CD8-positive, alpha-beta memory T cell (primary cell): ENCODE data around the gene NMB. TPM values are rescaled to one million over a fixed set of nuclear protein-coding genes. Genes with fewer than 3 reads are reported as not detected.

ENCODE experiments used
- CTCF ChIA-PET: fragments of 350-600 bp; sonication (Branson Sonifier 250); formaldehyde crosslinking; loops from one replicate; lab custom pipeline; 2021; ENCODE audit warnings: antibody characterized with exemption; lab: Charles Lee
- POLR2A ChIA-PET: fragments of 350-600 bp; sonication (Branson Sonifier 250); formaldehyde crosslinking; loops from one replicate; lab custom pipeline; 2021; ENCODE audit warnings: antibody characterized with exemption; lab: Charles Lee
- DNase-seq, 5 donors: peaks; one replicate each; pipeline versions ENCODE4 v3.0.0 to v3.0.0-alpha.2; 2020 to 2022; ENCODE audit warnings: mixed read lengths in 1 of 5
- H3K27ac ChIP-seq: one replicate; pipeline ENCODE4 v1.7.0; 2013; ENCODE audit warnings: low read depth, mild to moderate bottlenecking, low read length, moderate library complexity
- H3K27me3 ChIP-seq: 2 replicates; pipeline ENCODE4 v1.7.0; 2013; ENCODE audit warnings: low read length, mild to moderate bottlenecking; ENCODE audit not compliant: insufficient read depth, poor library complexity, severe bottlenecking
- H3K36me3 ChIP-seq: 2 replicates; pipeline ENCODE4 v1.7.0; 2013; ENCODE audit warnings: mild to moderate bottlenecking, low read length, moderate library complexity; ENCODE audit not compliant: insufficient read depth
- H3K4me1 ChIP-seq: 2 replicates; pipeline ENCODE4 v1.7.0; 2013; ENCODE audit warnings: mild to moderate bottlenecking, low read length, moderate library complexity; ENCODE audit not compliant: insufficient read depth
- H3K4me3 ChIP-seq: 2 replicates; pipeline ENCODE4 v1.7.0; 2013; ENCODE audit warnings: mild to moderate bottlenecking, low read length
- H3K9me3 ChIP-seq: 2 replicates; pipeline ENCODE4 v1.7.0; 2013; ENCODE audit warnings: mild to moderate bottlenecking, low read length
- H3K27ac Mint-ChIP-seq, 8 donors: one replicate each; pipeline ENCODE4 v1.8.0; 2020 to 2021; ENCODE audit warnings: mixed read lengths in 8 of 8, mild to moderate bottlenecking in 6 of 8, inconsistent platforms in 3 of 8, moderate library complexity in 3 of 8
- H3K27me3 Mint-ChIP-seq, 2 donors: one replicate each; pipeline ENCODE4 v1.8.0; 2020 to 2021; ENCODE audit warnings: mixed read lengths in 2 of 2, mild to moderate bottlenecking in 1 of 2, moderate library complexity in 1 of 2
- H3K36me3 Mint-ChIP-seq, 3 donors: one replicate each; pipeline ENCODE4 v1.8.0; 2020 to 2021; ENCODE audit warnings: mixed read lengths in 3 of 3, inconsistent platforms in 1 of 3, mild to moderate bottlenecking in 1 of 3
- H3K4me1 Mint-ChIP-seq, 3 donors: one replicate each; pipeline ENCODE4 v1.8.0; 2020 to 2021; ENCODE audit warnings: mixed read lengths in 3 of 3, inconsistent platforms in 1 of 3, mild to moderate bottlenecking in 1 of 3
- H3K4me3 Mint-ChIP-seq, 7 donors: one replicate each; pipeline ENCODE4 v1.8.0; 2020 to 2021; ENCODE audit warnings: mixed read lengths in 7 of 7, mild to moderate bottlenecking in 6 of 7, moderate library complexity in 4 of 7, inconsistent platforms in 2 of 7
- H3K9me3 Mint-ChIP-seq, 5 donors: one replicate each; pipeline ENCODE4 v1.8.0; 2020 to 2022; ENCODE audit warnings: mixed read lengths in 5 of 5, mild to moderate bottlenecking in 3 of 5, moderate library complexity in 2 of 5, inconsistent platforms in 1 of 5
- polyA plus RNA-seq: library from polyadenylated mRNA; unstranded; fragments of 300-500 nt; fragmentation: Illumina TruSeq; gene quantifications from one replicate; pipeline ENCODE4 v1.2.3, GENCODE V29; 2021
- total RNA-seq, 2 experiments: library from RNA; stranded (reverse); gene quantifications; one replicate each; pipeline ENCODE4 v1.2.3, GENCODE V29; 2021

The NMB gene
- total and polyA plus RNA-seq, 3 experiments from 2014 or later = 3.6 to 5.2 (median 3.9) TPM

DNA sequence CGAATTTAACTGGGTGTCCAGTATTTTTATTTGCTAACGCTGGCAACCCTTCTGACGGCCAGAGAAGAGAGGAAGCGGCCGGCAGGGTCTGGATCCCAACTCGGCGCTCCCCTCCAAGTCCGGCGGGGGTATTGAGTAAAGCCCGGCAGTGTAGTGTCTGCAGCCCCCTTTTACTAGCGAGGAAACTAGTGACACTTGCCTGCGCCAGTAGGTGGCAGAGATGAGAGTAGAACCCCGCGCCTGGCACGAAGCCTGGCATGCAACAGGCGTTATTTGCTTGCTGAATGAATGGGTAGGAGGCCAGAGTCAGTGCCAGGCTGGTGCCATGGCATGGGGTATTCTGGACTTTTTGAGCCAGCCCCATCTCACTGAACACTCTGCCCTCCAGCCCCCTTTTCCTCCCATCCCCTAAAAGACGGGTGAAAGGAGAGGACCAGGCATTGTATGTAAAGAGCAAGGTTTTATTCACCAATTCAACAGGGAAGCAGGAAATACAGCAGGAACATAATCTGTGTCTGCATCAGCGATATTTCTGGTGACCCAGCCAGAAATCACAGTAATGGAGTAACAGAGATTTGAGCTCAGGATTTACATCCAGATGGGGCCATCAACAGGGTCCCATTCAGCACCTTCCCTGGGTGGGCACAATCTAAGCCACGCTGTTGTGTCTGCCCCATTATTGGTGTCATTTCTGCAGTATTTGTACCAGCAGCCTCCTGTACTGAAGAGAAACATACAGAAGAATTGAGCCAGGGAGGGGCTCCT is 3.1 kb downstream of the NMB start:
- peak overlapping the region; percentile 100 for H3K4me3 ChIP-seq
- Mint-ChIP-seq H3K4me1 (peaks cover 38 to 62% (median 58%) of the 10 kb centered on the region in 3 donors), H3K36me3 (peaks cover 4 to 23% (median 7%) of the 10 kb centered on the region in 3 donors), H3K9me3 (no peaks in the 10 kb centered on the region), H3K4me3 (peak overlapping the region; percentile 94 to 99 (median 98)), H3K27ac (peak overlapping the region; percentile 82 to 99 (median 96)), H3K27me3 (peaks cover 0 to 2% of the 10 kb centered on the region in 2 donors)
- DNase-seq = peak; percentile 59 to 85 (median 65)
- no peaks in the 10 kb centered on the region for H3K27me3 ChIP-seq
- ChIA-PET CTCF (interaction anchor here (0.9 to 4.1 kb wide), 16 partner anchors 21 to 273 kb away, joined by 3 to 30 read pairs (median 6); partner anchors contain the start of genes SEC11A and ZNF592), POLR2A (interaction anchor here (0.7 to 1.7 kb wide), 10 partner anchors 10 to 326 kb away, joined by 3 to 18 read pairs (median 6); partner anchors contain the start of genes PDE8A, SEC11A and ZSCAN2)
- H3K4me1 ChIP-seq = peaks cover 36% of the 10 kb centered on the region
- H3K9me3 ChIP-seq = no peaks in the 10 kb centered on the region
- H3K27ac ChIP-seq = peak overlapping the region; percentile 94
- peaks cover 15% of the 10 kb centered on the region for H3K36me3 ChIP-seq

DNA sequence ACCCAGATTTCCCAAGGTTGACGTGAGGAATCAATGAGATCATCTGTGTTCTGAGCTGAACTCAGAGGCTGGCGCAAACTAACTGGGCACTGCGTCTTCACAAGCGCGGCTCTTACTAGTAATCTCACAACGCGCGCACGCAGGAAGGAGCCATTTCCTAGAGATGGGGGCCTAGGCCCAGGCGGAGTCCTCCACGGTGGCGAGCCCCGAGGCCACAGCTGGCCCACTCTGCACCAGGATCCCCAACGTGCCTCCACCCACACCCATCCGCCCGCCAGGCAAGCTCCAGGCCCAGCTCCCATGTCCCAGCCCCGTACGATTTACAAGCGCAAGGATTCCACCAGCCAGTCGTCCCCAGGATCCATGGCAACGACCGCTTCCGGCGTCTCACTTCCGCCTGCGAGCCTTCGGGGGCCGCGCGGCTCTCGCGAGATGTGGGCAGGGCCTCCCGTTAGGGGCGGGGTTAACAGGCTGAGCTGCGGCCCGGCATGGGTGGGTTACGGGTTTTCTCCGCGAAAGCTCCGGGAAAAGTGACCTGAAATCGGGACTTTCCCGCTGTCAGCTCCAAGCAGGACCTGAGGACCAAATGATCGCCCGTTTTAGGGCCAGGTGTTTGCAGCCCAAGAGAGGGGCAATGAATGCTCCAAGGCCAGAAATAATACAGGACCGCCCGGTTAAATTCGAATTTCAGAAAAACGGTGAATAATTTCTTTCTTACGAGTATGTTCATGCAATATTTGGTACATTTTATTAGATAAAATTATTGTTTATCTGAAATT is 3.9 kb downstream of the NMB start, which contains the start of gene WDR73:
Gene WDR73, minus strand, starts transcription at position 374 of the 779 bp plus-strand sequence. Its CDS starts 9 bp downstream, at position 365.
- CTCF ChIA-PET = interaction anchor here (0.6 to 4.1 kb wide), 17 partner anchors 9 to 274 kb away, joined by 3 to 30 read pairs (median 4); partner anchors contain the start of genes SEC11A and ZSCAN2
- H3K9me3 ChIP-seq = no peaks in the 10 kb centered on the region
- Mint-ChIP-seq H3K27ac (peak within 1 kb of the TSS; percentile 92 to 99 (median 98)), H3K9me3 (no peaks in the 10 kb centered on the region), H3K27me3 (peaks cover 0 to 2% of the 10 kb centered on the region in 2 donors), H3K36me3 (peaks cover 4 to 26% (median 8%) of the 10 kb centered on the region in 3 donors), H3K4me3 (peak within 1 kb of the TSS; percentile 94 to 99 (median 98)), H3K4me1 (peaks cover 34 to 56% (median 53%) of the 10 kb centered on the region in 3 donors)
- H3K4me1 ChIP-seq = peaks cover 36% of the 10 kb centered on the region
- peaks cover 18% of the 10 kb centered on the region for H3K36me3 ChIP-seq
- H3K27ac ChIP-seq = peak within 1 kb of the TSS; percentile 94
- H3K4me3 ChIP-seq = peak within 1 kb of the TSS; percentile 100
- peak; percentile 96 to 98 (median 98) for DNase-seq
- POLR2A ChIA-PET = interaction anchor here (0.7 to 1.7 kb wide), 9 partner anchors 10 to 327 kb away, joined by 3 to 18 read pairs (median 7); partner anchors contain the start of genes PDE8A, SEC11A and ZSCAN2
- no peaks in the 10 kb centered on the region for H3K27me3 ChIP-seq

DNA sequence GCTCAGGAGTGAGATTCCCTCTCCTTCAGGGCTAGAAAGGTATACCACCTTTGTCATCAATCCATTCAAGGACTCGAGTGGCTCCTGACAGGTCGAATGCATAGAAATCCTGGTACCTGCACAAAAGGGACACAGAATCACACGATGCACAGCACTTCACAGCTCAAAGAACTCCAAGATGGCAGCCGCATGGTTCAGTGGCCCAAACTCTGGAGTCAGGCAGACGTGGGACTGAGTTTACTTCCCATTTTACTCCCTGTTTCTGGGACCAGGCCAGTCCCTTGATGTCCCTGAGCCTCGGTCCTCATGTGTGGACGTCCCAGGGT is 4.5 kb downstream of the NMB start:
- peak overlapping the region; percentile 92 to 99 (median 98) for H3K27ac Mint-ChIP-seq
- Histone ChIP-seq H3K4me3 (peak overlapping the region; percentile 100), H3K9me3 (no peaks in the 10 kb centered on the region), H3K27ac (peak overlapping the region; percentile 94), H3K4me1 (peaks cover 30% of the 10 kb centered on the region), H3K27me3 (no peaks in the 10 kb centered on the region), H3K36me3 (peaks cover 24% of the 10 kb centered on the region)
- peaks cover 31 to 56% (median 50%) of the 10 kb centered on the region in 3 donors for H3K4me1 Mint-ChIP-seq
- peaks cover 0 to 2% of the 10 kb centered on the region in 2 donors for H3K27me3 Mint-ChIP-seq
- no peak for DNase-seq
- peaks cover 4 to 32% (median 12%) of the 10 kb centered on the region in 3 donors for H3K36me3 Mint-ChIP-seq
- no peaks in the 10 kb centered on the region for H3K9me3 Mint-ChIP-seq
- H3K4me3 Mint-ChIP-seq = peak overlapping the region; percentile 94 to 99 (median 98)
- ChIA-PET POLR2A (interaction anchor here (0.9 to 1.7 kb wide), 7 partner anchors 9 to 94 kb away, joined by 3 to 18 read pairs (median 9); partner anchors contain the start of genes SEC11A and ZSCAN2), CTCF (interaction anchor here (0.6 to 4.1 kb wide), 16 partner anchors 9 to 275 kb away, joined by 3 to 30 read pairs (median 6); partner anchors contain the start of genes SEC11A and ZSCAN2)

DNA sequence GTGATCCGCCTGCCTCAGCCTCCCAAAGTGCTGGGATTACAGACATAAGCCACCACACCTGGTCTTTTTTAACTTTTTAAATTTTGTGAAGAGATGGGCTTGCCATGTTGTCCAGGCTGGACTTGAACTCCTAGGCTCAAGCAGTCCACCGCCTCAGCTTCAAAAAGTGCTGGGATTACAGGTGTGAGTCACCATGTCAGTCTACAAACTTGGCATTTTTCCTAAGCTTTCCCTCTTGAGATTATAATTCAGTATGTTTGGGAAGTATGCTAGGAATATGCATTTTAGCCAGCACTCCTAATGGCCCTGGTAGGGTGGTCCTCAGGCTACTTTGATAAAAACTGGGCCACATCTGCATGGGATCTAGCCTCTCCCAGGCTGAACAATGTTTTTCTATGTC is 8.3 kb downstream of the NMB start:
- no peak for DNase-seq
- H3K4me1 ChIP-seq = peaks cover 17% of the 10 kb centered on the region
- no peaks in the 10 kb centered on the region for H3K9me3 Mint-ChIP-seq
- no peaks in the 10 kb centered on the region for H3K27me3 ChIP-seq
- no peaks in the 10 kb centered on the region for H3K9me3 ChIP-seq
- H3K36me3 Mint-ChIP-seq = peaks cover 10 to 69% (median 18%) of the 10 kb centered on the region in 3 donors
- peaks cover 20 to 39% (median 32%) of the 10 kb centered on the region in 3 donors for H3K4me1 Mint-ChIP-seq
- no peak overlapping the region for H3K27ac ChIP-seq
- H3K4me3 Mint-ChIP-seq = no peak overlapping the region
- ChIA-PET CTCF (interaction anchor here (0.8 to 1.8 kb wide), 5 partner anchors 8 to 83 kb away, joined by 3 to 6 read pairs (median 5); partner anchors contain the start of gene NMB), POLR2A (interaction anchor here (0.6 to 1.5 kb wide), 2 partner anchors 16 to 20 kb away, joined by 3 to 9 read pairs; no protein-coding TSS in a partner anchor)
- H3K36me3 ChIP-seq = peaks cover 59% of the 10 kb centered on the region
- peak overlapping the region in 3 of 8 donors; percentile 23 to 50 (median 46) for H3K27ac Mint-ChIP-seq
- H3K4me3 ChIP-seq = no peak overlapping the region
- H3K27me3 Mint-ChIP-seq = no peaks in the 10 kb centered on the region

DNA sequence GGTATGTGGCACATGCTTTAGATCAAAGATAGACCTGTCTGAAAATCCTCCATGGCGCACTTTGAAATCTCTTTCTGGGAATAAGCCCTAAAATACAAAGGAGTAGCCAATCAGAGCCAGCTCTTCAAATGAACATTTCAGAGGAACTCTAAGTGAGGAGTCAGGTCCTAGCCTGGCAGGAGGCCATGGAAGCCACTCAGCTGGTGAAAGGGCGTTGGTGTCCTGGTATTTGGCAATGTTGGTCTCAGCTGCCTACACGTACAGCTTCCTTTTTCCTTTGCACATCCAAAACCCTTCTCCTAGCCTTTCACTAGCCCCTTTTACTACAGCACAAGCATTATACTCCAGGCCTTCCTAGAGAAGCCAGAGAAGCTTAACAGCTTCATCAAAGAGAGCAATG is 9.5 kb downstream of the NMB start:
- H3K9me3 ChIP-seq = no peaks in the 10 kb centered on the region
- H3K4me3 Mint-ChIP-seq = peak overlapping the region in 1 of 7 donors; percentile 60
- H3K27me3 ChIP-seq = no peaks in the 10 kb centered on the region
- H3K36me3 ChIP-seq = peaks cover 59% of the 10 kb centered on the region
- H3K27me3 Mint-ChIP-seq = no peaks in the 10 kb centered on the region
- H3K9me3 Mint-ChIP-seq = no peaks in the 10 kb centered on the region
- peak overlapping the region in 3 of 8 donors; percentile 8 to 61 (median 23) for H3K27ac Mint-ChIP-seq
- H3K4me3 ChIP-seq = no peak overlapping the region
- ChIA-PET POLR2A (interaction anchor here (0.6 to 0.9 kb wide), 3 partner anchors 14 to 213 kb away, joined by 3 to 4 read pairs (median 4); no protein-coding TSS in a partner anchor), CTCF (interaction anchor here (0.7 to 1.6 kb wide), 5 partner anchors 10 to 280 kb away, joined by 3 to 5 read pairs (median 5); partner anchors contain the start of gene NMB)
- H3K36me3 Mint-ChIP-seq = peaks cover 10 to 71% (median 20%) of the 10 kb centered on the region in 3 donors
- peaks cover 15 to 31% (median 27%) of the 10 kb centered on the region in 3 donors for H3K4me1 Mint-ChIP-seq
- peaks cover 13% of the 10 kb centered on the region for H3K4me1 ChIP-seq
- H3K27ac ChIP-seq = no peak overlapping the region
- no peak for DNase-seq

DNA sequence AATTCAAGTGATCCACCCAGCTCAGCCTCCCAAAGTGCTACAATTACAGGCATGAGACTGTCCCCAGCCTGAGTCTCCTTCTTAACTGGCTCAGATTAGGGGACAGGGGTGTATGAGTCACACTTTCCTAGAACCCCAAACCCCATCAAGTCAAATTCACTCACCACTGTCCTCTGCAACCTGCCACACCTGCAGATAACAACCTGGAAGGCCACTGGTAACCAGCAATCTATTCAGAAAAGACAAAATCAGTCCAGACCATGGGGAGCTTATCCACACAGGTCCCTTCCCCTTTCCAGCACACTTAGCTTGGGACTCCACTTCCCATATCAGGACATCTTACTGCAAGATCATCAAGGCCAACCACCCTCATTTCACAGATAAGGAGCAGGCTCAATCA is 10.3 kb downstream of the NMB start:
- H3K9me3 ChIP-seq = no peaks in the 10 kb centered on the region
- ChIA-PET POLR2A (interaction anchor here (0.6 kb wide), 1 partner anchor 10 kb away, joined by 3 read pairs; the partner anchor contains the start of gene NMB), CTCF (interaction anchor here (0.9 to 1.0 kb wide), 2 partner anchors 10 to 281 kb away, joined by 3 read pairs; no protein-coding TSS in a partner anchor)
- peaks cover 15 to 26% (median 25%) of the 10 kb centered on the region in 3 donors for H3K4me1 Mint-ChIP-seq
- peak overlapping the region in 7 of 8 donors; percentile 5 to 77 (median 50) for H3K27ac Mint-ChIP-seq
- no peak for DNase-seq
- peaks cover 6% of the 10 kb centered on the region for H3K4me1 ChIP-seq
- H3K9me3 Mint-ChIP-seq = no peaks in the 10 kb centered on the region
- H3K27me3 Mint-ChIP-seq = no peaks in the 10 kb centered on the region
- no peaks in the 10 kb centered on the region for H3K27me3 ChIP-seq
- peaks cover 10 to 79% (median 20%) of the 10 kb centered on the region in 3 donors for H3K36me3 Mint-ChIP-seq
- no peak overlapping the region for H3K4me3 Mint-ChIP-seq
- H3K36me3 ChIP-seq = peaks cover 59% of the 10 kb centered on the region
- H3K4me3 ChIP-seq = no peak overlapping the region
- no peak overlapping the region for H3K27ac ChIP-seq

DNA sequence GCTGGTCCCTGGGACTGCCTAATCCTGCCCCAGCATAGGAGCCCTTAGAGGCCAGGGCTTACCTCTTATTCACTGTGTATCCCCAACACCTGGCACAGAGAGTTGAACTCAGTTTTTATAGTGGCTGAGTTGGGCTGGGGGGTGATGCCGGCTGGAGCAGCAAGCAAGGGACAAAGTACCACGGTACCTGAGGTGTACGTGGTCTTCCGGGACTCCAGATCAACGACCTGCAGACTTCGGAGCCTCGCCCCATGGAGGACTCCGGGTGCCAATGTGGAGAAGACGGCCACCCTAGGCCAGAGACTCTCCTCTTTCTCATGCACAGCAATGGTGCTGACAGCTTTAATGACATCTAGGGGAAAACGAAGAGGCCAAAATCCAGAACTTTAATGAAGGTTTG is 12.0 kb downstream of the NMB start:
- Histone ChIP-seq H3K9me3 (no peaks in the 10 kb centered on the region), H3K27me3 (no peaks in the 10 kb centered on the region), H3K4me1 (no peaks in the 10 kb centered on the region), H3K36me3 (peaks cover 50% of the 10 kb centered on the region), H3K27ac (no peak overlapping the region), H3K4me3 (no peak overlapping the region)
- no peaks in the 10 kb centered on the region for H3K9me3 Mint-ChIP-seq
- peak overlapping the region in 4 of 8 donors; percentile 15 to 92 (median 60) for H3K27ac Mint-ChIP-seq
- no peak for DNase-seq
- no peak overlapping the region for H3K4me3 Mint-ChIP-seq
- peaks cover 6 to 13% (median 10%) of the 10 kb centered on the region in 3 donors for H3K4me1 Mint-ChIP-seq
- ChIA-PET POLR2A (interaction anchor here (0.7 kb wide), 1 partner anchor 37 kb away, joined by 3 read pairs; no protein-coding TSS in a partner anchor), CTCF (no interaction called here)
- no peaks in the 10 kb centered on the region for H3K27me3 Mint-ChIP-seq
- peaks cover 7 to 79% (median 12%) of the 10 kb centered on the region in 3 donors for H3K36me3 Mint-ChIP-seq
